SW480 (cell line): ENCODE data around the gene PTMA.
"Not testable (repeated sequence)": the region's sequence is repeated elsewhere in the genome, so short reads cannot be mapped to it uniquely, and the experiment has no call there.

ENCODE experiments used
- DNase-seq: peaks from one replicate; pipeline ENCODE4 v3.0.0-alpha.2; 2016; ENCODE audit warnings: low spot score

PTMA gene

GRCh38 chr2:231696004-231696367 lies 12.3 kb upstream of the PTMA start:
- no peak for DNase-seq

- no peak for DNase-seq
Measured at GRCh38 chr2:231699006-231699405, 9.3 kb upstream of the PTMA start.

DNA sequence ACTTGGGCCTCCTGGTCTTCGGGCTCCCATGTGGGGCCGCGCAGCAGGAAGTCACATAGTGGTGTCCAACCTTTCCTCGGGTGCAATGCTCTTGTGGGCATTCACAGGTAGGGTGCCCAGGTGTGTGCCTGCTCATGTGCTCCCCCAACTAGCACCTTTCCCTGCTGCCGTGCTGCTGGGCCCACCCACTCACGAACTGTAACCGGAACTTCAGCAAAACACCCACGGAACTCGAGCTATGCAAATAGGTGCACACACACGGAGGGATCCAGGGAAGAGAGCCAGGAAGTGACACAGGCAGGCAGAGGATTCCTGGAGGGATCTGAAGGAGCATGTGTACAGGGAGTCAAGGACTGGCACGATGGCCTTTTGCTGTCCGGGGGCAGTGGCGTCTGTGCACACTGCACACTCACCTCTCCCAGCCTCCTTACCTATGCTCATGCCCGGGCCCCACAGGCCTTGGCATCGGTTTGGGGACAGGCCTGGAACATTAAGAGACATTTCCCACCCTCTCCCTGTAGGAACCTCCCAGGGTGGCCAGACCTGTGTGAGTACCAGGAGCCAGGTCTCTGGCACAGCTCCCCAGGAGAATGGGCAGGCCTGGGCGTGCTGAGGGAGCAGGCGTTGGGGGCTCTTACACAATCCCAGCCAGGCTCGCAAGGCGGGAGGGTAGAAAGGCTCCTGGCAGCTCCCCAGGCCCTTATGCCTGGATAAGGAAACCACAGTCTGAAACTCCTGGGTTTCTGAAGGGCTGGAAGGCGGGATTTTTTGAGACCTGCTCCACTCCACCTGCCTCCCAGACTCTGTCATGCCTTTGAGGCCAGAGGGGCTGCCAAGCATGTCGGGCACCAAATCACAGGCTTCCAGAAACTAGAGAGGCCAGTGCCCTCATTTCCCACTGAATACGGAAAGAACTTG lies 6.6 kb upstream of the PTMA start:
- DNase-seq = peak; percentile 34

- no peak for DNase-seq
Measured at GRCh38 chr2:231704017-231704416, 4.3 kb upstream of the PTMA start.

GRCh38 chr2:231706731-231707624 lies 1.3 kb upstream of the PTMA start:
- DNase-seq = peak; percentile 97

- peak; percentile 46 for DNase-seq
Measured at GRCh38 chr2:231707625-231707926, 749 bp upstream of the PTMA start.

DNA sequence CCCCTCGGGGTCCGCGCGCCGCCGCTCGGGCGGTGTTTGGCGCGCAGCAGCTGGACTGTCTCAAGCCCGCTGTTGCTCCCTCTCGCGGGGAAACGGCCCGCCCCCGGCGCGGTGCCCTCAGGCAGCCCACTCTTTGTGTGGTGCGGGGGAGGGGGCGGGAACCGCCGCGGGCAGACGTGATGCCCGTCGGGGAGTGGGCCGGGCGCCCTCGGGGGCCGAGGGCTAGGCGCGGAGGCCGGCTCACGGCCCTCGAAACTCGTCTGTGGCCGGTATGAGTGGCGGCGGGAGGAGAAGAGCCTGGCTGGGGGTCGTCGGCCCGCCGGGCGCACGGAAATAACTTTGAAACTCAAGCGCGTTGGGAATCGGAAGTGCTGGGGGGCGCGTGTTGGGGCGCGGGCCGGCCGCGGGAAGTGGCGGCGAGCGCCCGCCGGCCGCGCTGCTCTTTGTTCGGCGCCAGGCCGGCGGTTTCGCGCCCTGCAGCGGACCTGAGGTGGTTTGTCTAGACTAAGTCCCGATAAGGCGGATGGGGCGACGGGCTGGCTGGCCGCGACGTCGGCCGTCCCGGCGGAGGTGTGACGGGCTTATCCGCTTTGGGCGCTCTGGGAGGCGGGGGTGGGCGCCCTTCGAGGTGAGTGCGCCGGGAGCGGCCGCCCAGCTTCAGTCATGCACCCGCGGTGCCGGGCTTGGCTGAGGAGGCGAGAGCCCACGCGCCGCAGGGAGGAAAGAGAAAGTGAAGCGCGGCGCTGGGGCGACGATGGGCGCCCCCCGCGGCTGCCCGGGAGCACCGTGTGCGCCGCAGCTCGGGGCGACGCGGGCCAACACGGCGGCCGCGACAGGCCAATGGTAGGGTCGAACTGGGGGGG lies 679 bp downstream of the PTMA start:
- no peak for DNase-seq

- DNase-seq = no peak
Measured at GRCh38 chr2:231709636-231709980, 1.3 kb downstream of the PTMA start.

- DNase-seq = peak; percentile 77
Measured at GRCh38 chr2:231709981-231710798, 1.9 kb downstream of the PTMA start.

GRCh38 chr2:231710799-231711676 lies 2.7 kb downstream of the PTMA start:
- no peak for DNase-seq

- no peak for DNase-seq
Measured at GRCh38 chr2:231711677-231712450, 3.5 kb downstream of the PTMA start.

GRCh38 chr2:231712451-231713021 lies 4.2 kb downstream of the PTMA start:
- not testable (repeated sequence) for DNase-seq

DNA sequence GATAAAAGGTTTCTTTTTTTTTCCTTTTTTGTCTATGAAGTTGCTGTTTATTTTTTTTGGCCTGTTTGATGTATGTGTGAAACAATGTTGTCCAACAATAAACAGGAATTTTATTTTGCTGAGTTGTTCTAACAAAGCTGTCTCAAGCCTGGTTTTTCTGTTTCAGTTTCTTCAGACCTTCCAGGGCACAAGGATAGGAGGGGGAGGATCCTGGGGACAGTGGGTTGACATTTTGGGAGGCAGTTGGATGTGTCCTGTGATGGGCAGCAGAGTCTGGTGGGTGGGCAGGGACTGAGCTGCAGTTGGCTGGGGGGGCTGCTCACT lies 5.0 kb downstream of the PTMA start:
- not testable (repeated sequence) for DNase-seq

- peak; percentile 73 for DNase-seq
Measured at GRCh38 chr2:231713730-231714638, 5.7 kb downstream of the PTMA start.

GRCh38 chr2:231714639-231715498 lies 6.5 kb downstream of the PTMA start:
- peak; percentile 68 for DNase-seq

DNA sequence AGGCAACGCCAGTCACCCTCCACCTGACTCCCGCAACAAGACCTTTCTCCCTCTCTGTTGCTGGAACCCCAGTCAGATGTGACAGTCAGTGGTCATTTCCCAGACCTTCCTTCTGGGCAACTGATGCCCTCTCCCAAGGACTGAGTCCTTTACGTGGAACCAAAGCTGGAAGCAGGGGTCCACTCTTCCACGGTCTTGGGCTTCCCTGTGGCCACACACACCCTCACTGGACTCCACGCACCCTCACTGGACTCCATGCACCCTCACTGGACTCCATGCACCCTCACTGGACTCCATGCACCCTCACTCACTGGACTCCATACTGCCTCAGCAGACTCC lies 7.1 kb downstream of the PTMA start:
- DNase-seq = no peak

DNA sequence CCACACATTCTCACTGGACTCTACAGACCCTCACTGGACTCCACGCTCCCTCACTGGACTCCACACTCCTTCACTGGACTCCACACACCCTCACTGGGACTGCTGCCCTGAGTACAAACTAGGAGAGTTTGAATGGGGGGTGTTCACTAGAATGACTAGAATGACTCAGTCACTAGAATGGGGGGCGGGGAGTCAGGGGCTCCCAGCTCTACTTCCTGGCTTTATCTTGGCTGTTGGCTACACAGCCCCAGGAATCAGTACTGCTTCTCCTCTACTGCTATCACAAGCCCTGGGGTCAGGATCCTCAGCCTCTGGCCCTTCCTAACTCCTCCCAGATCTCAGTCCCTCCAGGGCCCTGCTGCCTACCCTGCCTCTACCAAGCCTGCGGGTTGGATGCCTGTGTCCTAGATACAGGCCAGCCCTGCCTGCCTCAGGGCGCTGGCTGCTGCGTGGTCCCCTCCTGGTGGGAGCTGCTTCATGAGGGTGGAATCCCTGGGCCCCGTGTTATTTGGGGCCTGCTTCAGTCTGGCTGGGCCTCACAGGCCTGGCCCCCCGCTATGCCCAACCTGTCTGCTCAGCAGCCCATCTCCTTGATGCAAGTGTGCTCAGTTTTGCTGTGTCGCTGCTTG lies 7.8 kb downstream of the PTMA start:
- no peak for DNase-seq
